ENCODE results near the gene AHCYL1.

DNA sequence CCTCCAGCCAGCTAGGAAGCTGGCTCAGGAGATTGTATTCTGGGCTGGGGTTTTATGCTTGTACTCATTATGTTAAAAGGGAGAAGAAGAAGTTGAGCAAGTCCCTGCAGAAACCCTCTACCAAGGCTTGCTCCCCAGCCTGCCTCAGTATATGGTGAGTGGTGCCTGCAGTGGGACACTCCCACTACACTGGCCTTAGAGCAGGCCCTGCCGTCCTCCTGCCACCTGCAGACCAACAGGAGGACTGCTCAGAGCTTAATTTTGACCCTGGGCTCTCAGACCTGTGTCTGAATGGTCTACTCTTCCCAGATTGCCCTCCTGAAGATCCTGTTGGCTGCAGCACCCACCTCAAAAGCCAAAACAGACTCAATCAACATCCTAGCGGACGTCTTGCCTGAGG, 62.9 kb downstream of the AHCYL1 start:
- TF ChIP-seq FOSL1 (IDR thresholded peaks at IDR 0.05; ENCODE audit: low read depth) (no peak), POLR2A (IDR thresholded peaks at IDR 0.05; ENCODE audit: borderline replicate concordance, extremely low read depth, insufficient read depth, insufficient read length) (no peak), SP1 (IDR thresholded peaks at IDR 0.05; ENCODE audit: low read depth) (no peak), SIN3A (IDR thresholded peaks at IDR 0.05; ENCODE audit: low read depth) (no peak), POLR2AphosphoS5 (IDR thresholded peaks at IDR 0.05; ENCODE audit: low read depth, low read length) (no peak), JUND (IDR thresholded peaks at IDR 0.05) (no peak), EZH2 (IDR thresholded peaks at IDR 0.05) (no peak), ELF1 (IDR thresholded peaks at IDR 0.05; ENCODE audit: borderline replicate concordance, low read depth) (no peak), TCF7L2 (IDR thresholded peaks at IDR 0.05; ENCODE audit: borderline replicate concordance, extremely low read depth, insufficient read depth, insufficient read length) (no peak), CEBPB (IDR thresholded peaks at IDR 0.05; ENCODE audit: low read depth) (no peak)
- TF ChIP-seq, protein P1, sequence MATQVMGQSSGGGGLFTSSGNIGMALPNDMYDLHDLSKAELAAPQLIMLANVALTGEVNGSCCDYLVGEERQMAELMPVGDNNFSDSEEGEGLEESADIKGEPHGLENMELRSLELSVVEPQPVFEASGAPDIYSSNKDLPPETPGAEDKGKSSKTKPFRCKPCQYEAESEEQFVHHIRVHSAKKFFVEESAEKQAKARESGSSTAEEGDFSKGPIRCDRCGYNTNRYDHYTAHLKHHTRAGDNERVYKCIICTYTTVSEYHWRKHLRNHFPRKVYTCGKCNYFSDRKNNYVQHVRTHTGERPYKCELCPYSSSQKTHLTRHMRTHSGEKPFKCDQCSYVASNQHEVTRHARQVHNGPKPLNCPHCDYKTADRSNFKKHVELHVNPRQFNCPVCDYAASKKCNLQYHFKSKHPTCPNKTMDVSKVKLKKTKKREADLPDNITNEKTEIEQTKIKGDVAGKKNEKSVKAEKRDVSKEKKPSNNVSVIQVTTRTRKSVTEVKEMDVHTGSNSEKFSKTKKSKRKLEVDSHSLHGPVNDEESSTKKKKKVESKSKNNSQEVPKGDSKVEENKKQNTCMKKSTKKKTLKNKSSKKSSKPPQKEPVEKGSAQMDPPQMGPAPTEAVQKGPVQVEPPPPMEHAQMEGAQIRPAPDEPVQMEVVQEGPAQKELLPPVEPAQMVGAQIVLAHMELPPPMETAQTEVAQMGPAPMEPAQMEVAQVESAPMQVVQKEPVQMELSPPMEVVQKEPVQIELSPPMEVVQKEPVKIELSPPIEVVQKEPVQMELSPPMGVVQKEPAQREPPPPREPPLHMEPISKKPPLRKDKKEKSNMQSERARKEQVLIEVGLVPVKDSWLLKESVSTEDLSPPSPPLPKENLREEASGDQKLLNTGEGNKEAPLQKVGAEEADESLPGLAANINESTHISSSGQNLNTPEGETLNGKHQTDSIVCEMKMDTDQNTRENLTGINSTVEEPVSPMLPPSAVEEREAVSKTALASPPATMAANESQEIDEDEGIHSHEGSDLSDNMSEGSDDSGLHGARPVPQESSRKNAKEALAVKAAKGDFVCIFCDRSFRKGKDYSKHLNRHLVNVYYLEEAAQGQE (IDR thresholded peaks at IDR 0.05; ENCODE audit: low read depth), result no peak
- TF ChIP-seq, protein P2, sequence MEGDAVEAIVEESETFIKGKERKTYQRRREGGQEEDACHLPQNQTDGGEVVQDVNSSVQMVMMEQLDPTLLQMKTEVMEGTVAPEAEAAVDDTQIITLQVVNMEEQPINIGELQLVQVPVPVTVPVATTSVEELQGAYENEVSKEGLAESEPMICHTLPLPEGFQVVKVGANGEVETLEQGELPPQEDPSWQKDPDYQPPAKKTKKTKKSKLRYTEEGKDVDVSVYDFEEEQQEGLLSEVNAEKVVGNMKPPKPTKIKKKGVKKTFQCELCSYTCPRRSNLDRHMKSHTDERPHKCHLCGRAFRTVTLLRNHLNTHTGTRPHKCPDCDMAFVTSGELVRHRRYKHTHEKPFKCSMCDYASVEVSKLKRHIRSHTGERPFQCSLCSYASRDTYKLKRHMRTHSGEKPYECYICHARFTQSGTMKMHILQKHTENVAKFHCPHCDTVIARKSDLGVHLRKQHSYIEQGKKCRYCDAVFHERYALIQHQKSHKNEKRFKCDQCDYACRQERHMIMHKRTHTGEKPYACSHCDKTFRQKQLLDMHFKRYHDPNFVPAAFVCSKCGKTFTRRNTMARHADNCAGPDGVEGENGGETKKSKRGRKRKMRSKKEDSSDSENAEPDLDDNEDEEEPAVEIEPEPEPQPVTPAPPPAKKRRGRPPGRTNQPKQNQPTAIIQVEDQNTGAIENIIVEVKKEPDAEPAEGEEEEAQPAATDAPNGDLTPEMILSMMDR (IDR thresholded peaks at IDR 0.05 in 2 of 3, conservative IDR thresholded peaks at IDR 0.05 in 1 of 3; ENCODE audit: borderline replicate concordance in 1 of 3, insufficient read depth in 1 of 3, low read depth in 2 of 3, low read length in 2 of 3), result peak in 2 of 3 experiments; percentile 7 to 22; a peak in 2 of 6 replicates
- TF ChIP-seq, protein P3, sequence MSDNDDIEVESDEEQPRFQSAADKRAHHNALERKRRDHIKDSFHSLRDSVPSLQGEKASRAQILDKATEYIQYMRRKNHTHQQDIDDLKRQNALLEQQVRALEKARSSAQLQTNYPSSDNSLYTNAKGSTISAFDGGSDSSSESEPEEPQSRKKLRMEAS (IDR thresholded peaks at IDR 0.05), result no peak
- TF ChIP-seq, protein P4, sequence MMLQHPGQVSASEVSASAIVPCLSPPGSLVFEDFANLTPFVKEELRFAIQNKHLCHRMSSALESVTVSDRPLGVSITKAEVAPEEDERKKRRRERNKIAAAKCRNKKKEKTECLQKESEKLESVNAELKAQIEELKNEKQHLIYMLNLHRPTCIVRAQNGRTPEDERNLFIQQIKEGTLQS (IDR thresholded peaks at IDR 0.05), result no peak
